Mesenchymal stem cell (in vitro differentiated cells and primary cell): ENCODE results near the gene SAA4.
A peak's percentile ranks its signal among the peaks of the same experiment; 100 is the strongest.
"Not testable (repeated sequence)": the region's sequence is repeated elsewhere in the genome, so short reads cannot be mapped to it uniquely, and the experiment has no call there.

Experiments
- DNase-seq: peaks from one replicate; pipeline ENCODE4 v3.0.0-alpha.2; 2013
- H2AFZ ChIP-seq: one replicate; pipeline ENCODE4 v1.6.1; 2013; ENCODE audit warnings: low read depth, mild to moderate bottlenecking, control low read depth, inconsistent platforms, low read length, moderate library complexity
- H2AK5ac ChIP-seq: 2 replicates; pipeline ENCODE4 v1.6.1; 2013; ENCODE audit warnings: low read length, moderate library complexity, mild to moderate bottlenecking, inconsistent platforms; ENCODE audit not compliant: severe bottlenecking
- H2BK120ac ChIP-seq: one replicate; pipeline ENCODE4 v1.6.1; 2013; ENCODE audit warnings: low read depth, mild to moderate bottlenecking, inconsistent platforms, low read length, moderate library complexity
- H2BK12ac ChIP-seq, 2 experiments: one replicate each; pipeline ENCODE4 v1.6.1; 2013; ENCODE audit warnings: inconsistent platforms in 2 of 2, low read length in 2 of 2, mild to moderate bottlenecking in 2 of 2, moderate library complexity in 2 of 2, control low read depth in 1 of 2
- H2BK15ac ChIP-seq: one replicate; pipeline ENCODE4 v1.6.1; 2013; ENCODE audit warnings: mild to moderate bottlenecking, low read depth, inconsistent platforms; ENCODE audit not compliant: poor library complexity, severe bottlenecking
- H2BK5ac ChIP-seq: 2 replicates; pipeline ENCODE4 v1.6.1; 2013; ENCODE audit warnings: low read depth, mild to moderate bottlenecking, low read length, control low read depth, inconsistent platforms; ENCODE audit not compliant: poor library complexity, severe bottlenecking
- H3K14ac ChIP-seq, 2 experiments: one replicate each; pipeline ENCODE4 v1.6.1; 2013; ENCODE audit warnings: inconsistent platforms in 2 of 2, low read length in 2 of 2, control low read depth in 1 of 2, mild to moderate bottlenecking in 1 of 2, moderate library complexity in 1 of 2
- H3K18ac ChIP-seq, 2 experiments: one replicate each; pipeline ENCODE4 v1.6.1; 2013; ENCODE audit warnings: inconsistent platforms in 2 of 2, low read length in 2 of 2, control low read depth in 1 of 2, low read depth in 1 of 2, mild to moderate bottlenecking in 1 of 2
- H3K23ac ChIP-seq, 2 experiments: one replicate each; pipeline ENCODE4 v1.6.1; 2013; ENCODE audit warnings: inconsistent platforms in 2 of 2, low read length in 2 of 2, mild to moderate bottlenecking in 2 of 2, moderate library complexity in 2 of 2, control low read depth in 1 of 2
- H3K27ac ChIP-seq: 2 replicates; pipeline ENCODE4 v1.5.1; 2013; ENCODE audit warnings: mild to moderate bottlenecking, moderate library complexity, low read length, control low read depth, inconsistent platforms; ENCODE audit not compliant: poor library complexity, severe bottlenecking
- H3K27me3 ChIP-seq, 2 experiments: 2 replicates each; pipeline versions ENCODE4 v1.6.1 to v1.7.0; 2013; ENCODE audit warnings: low read length in 2 of 2, mild to moderate bottlenecking in 2 of 2, moderate library complexity in 2 of 2, control low read depth in 1 of 2, inconsistent platforms in 1 of 2; ENCODE audit not compliant: control insufficient read depth in 1 of 2, insufficient read depth in 1 of 2
- H3K36me3 ChIP-seq, 2 experiments: 2 replicates each; pipeline versions ENCODE4 v1.6.1 to v1.7.0; 2013; ENCODE audit warnings: low read length in 2 of 2, control low read depth in 1 of 2, inconsistent platforms in 1 of 2, low read depth in 1 of 2, mild to moderate bottlenecking in 1 of 2; ENCODE audit not compliant: insufficient read depth in 2 of 2, control insufficient read depth in 1 of 2
- H3K4ac ChIP-seq, 2 experiments: one replicate each; pipeline ENCODE4 v1.6.1; 2013; ENCODE audit warnings: inconsistent platforms in 2 of 2, low read length in 2 of 2, mild to moderate bottlenecking in 2 of 2, moderate library complexity in 2 of 2, control low read depth in 1 of 2, low read depth in 1 of 2
- H3K4me1 ChIP-seq: 2 replicates; pipeline ENCODE4 v1.6.1; 2013; ENCODE audit warnings: low read depth, low read length, control low read depth; ENCODE audit not compliant: control insufficient read depth, insufficient read depth
- H3K4me2 ChIP-seq: 2 replicates; pipeline ENCODE4 v1.6.1; 2013; ENCODE audit warnings: low read length, mild to moderate bottlenecking, inconsistent platforms; ENCODE audit not compliant: poor library complexity, severe bottlenecking
- H3K4me3 ChIP-seq, 2 experiments: 2 replicates each; pipeline versions ENCODE4 v1.5.1 to v1.7.0; 2013; ENCODE audit warnings: low read length in 2 of 2, mild to moderate bottlenecking in 2 of 2, control low read depth in 1 of 2, low read depth in 1 of 2; ENCODE audit not compliant: insufficient read depth in 1 of 2
- H3K79me1 ChIP-seq: replicated peaks from 2 replicates; pipeline ENCODE4 v1.6.1; 2013; ENCODE audit warnings: mild to moderate bottlenecking, control low read depth, low read length, inconsistent platforms; ENCODE audit not compliant: poor library complexity, severe bottlenecking
- H3K9ac ChIP-seq: 2 replicates; pipeline ENCODE4 v1.7.0; 2013; ENCODE audit warnings: mild to moderate bottlenecking, low read length, moderate library complexity
- H3K9me3 ChIP-seq: 2 replicates; pipeline ENCODE4 v1.7.0; 2013; ENCODE audit warnings: mild to moderate bottlenecking, low read length; ENCODE audit not compliant: control insufficient read depth
- H4K8ac ChIP-seq: one replicate; pipeline ENCODE4 v1.6.1; 2013; ENCODE audit warnings: inconsistent platforms, mild to moderate bottlenecking, low read length, moderate library complexity
- H4K91ac ChIP-seq: one replicate; pipeline ENCODE4 v1.6.1; 2013; ENCODE audit warnings: mild to moderate bottlenecking, low read length, inconsistent platforms
- WGBS: methylation state at CpG from one replicate; pipeline ENCODE4 v1.1.7; 2013; ENCODE audit warnings: mixed read lengths; 5-methylcytosine and 5-hydroxymethylcytosine counted together

Gene SAA4

DNA sequence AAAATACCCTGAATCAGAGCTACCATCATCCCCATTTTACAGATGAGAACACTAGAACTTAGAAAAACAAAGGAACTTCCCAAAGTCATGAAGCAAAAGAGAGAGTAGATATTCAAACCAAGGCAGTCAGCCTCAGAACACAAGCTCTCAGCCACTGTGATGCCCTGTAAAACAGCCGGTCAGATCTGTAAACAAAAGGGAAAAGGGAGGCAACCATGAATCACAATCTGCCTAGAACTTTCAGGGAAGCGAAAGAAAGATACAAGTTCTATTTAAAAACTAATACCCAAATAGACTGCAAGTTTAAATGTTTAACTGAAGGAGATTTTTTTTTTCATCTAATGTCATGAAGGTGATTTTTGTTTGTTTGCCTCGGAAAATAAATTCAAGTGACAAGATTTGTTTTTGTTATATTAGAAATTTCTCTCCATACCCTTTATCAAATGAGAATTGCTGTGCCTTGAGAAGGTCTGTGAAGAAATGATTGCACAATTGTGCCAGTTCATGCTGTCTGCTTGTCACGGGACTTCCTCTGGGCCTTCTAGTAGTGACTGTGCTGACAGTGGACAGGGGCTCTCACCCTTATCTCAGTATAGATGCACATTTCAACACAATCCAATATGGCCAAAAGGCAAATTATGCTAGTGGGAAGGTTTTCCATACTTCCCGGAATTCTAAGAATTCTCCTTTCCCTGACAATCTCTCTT, 41.1 kb upstream of the SAA4 start:
- Histone ChIP-seq H2AFZ (no peak overlapping the region), H3K23ac (no peak overlapping the region), H3K4ac (no peak overlapping the region), H3K4me2 (no peak overlapping the region), H3K9me3 (no peaks in the 10 kb centered on the region), H2BK5ac (no peak overlapping the region), H3K27ac (no peak overlapping the region), H3K4me1 (no peaks in the 10 kb centered on the region), H2BK120ac (no peak overlapping the region), H2AK5ac (no peak overlapping the region), H3K27me3 (no peaks in the 10 kb centered on the region), H4K91ac (no peak overlapping the region), H3K36me3 (peaks cover 13 to 43% of the 10 kb centered on the region in 2 experiments), H3K4me3 (no peak overlapping the region), H2BK15ac (no peak overlapping the region), H4K8ac (no peak overlapping the region), H3K9ac (no peak overlapping the region), H3K79me1 (no peaks in the 10 kb centered on the region), H3K14ac (no peak overlapping the region), H3K18ac (no peak overlapping the region), H2BK12ac (no peak overlapping the region)
- peak; percentile 60 for DNase-seq
- 86% methylated on average over 4 of the region's 5 CpGs for WGBS

DNA sequence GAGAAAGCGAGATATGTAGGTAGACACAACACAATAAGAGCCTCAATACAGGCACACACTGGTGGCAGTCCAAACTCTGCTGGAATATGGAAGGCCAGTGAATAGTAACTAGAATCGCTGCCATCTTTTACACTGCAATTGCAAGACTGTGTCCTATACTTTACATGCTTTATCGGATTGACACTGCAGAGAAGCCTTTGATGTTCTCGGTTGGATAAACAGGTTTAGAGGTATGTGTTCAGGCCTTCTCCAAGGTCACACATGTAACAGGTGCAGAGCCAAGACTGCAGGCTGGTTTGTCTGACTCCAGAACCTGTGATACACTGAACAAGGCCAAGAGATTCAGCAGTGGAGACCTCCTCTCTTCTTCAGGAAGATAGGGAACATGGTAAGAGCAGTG, 34.6 kb upstream of the SAA4 start:
- H3K27me3 ChIP-seq: no peaks in the 10 kb centered on the region
- WGBS: 87% methylated on average over 4 of the region's 4 CpGs
- no peak overlapping the region for H3K4me3 ChIP-seq
- H3K4me1 ChIP-seq: no peaks in the 10 kb centered on the region
- H4K8ac ChIP-seq: no peak overlapping the region
- H3K9ac ChIP-seq: no peak overlapping the region
- no peak overlapping the region for H3K4me2 ChIP-seq
- no peak overlapping the region for H3K27ac ChIP-seq
- H3K4ac ChIP-seq: no peak overlapping the region
- H2BK120ac ChIP-seq: no peak overlapping the region
- no peak overlapping the region for H2BK15ac ChIP-seq
- no peak overlapping the region for H2BK5ac ChIP-seq
- no peak overlapping the region for H2AK5ac ChIP-seq
- no peak overlapping the region for H3K18ac ChIP-seq
- H3K36me3 ChIP-seq: peaks cover 0 to 2% of the 10 kb centered on the region in 2 experiments
- no peak overlapping the region for H4K91ac ChIP-seq
- H3K9me3 ChIP-seq: no peaks in the 10 kb centered on the region
- H3K23ac ChIP-seq: no peak overlapping the region
- H2BK12ac ChIP-seq: no peak overlapping the region
- no peak overlapping the region for H3K14ac ChIP-seq
- no peaks in the 10 kb centered on the region for H3K79me1 ChIP-seq
- no peak overlapping the region for H2AFZ ChIP-seq
- no peak for DNase-seq

DNA sequence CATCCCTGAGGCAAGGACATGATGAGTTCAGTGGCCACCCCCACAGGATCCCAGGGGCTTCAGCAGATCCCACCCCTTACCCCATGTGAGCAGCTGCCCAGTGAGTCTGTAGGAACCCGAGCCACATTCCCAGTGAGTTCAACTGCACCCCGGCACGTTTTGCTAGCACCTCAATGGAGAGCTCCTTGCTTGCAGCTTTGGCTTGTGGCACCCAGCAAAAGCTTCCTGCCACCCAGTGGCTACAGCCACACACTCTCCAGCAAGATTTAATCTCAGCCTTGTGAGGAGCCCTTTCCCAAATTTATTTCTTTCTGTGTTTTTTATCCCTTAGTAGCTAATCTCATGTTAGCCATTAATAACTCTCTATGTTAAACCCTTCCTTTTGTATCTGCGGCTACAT, 33.5 kb upstream of the SAA4 start:
- Histone ChIP-seq H3K14ac (no peak overlapping the region), H3K4me3 (no peak overlapping the region), H3K27ac (no peak overlapping the region), H3K9ac (no peak overlapping the region), H3K4me2 (no peak overlapping the region), H2BK5ac (no peak overlapping the region), H3K79me1 (no peaks in the 10 kb centered on the region), H3K4ac (no peak overlapping the region), H3K9me3 (no peaks in the 10 kb centered on the region), H3K4me1 (peaks cover 2% of the 10 kb centered on the region), H2BK15ac (no peak overlapping the region), H2AK5ac (no peak overlapping the region), H2BK12ac (no peak overlapping the region), H3K18ac (no peak overlapping the region), H4K8ac (no peak overlapping the region), H3K23ac (no peak overlapping the region), H4K91ac (no peak overlapping the region), H2BK120ac (no peak overlapping the region), H3K36me3 (no peaks in the 10 kb centered on the region), H3K27me3 (peaks cover 0 to 10% of the 10 kb centered on the region in 2 experiments), H2AFZ (no peak overlapping the region)
- 82% methylated on average over 4 of the region's 4 CpGs for WGBS
- DNase-seq: no peak

DNA sequence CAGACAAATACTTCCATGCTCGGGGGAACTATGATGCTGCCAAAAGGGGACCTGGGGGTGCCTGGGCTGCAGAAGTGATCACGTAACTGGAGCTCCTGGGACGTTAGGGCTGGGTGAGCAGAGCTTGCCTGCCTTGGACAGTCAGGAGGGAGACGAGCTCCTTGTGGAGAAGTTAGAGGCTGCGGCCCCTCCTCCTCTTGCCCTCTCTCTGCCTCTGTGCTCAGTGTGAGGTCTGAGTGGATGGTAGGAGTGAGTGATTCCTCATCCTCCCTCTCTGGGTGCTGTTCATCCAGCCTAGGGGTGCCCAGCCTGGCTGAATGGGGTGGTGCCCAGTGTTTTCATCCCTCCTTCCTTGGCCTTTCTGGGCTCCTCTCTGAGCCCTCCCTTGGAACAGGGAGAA, 32.6 kb upstream of the SAA4 start:
- whole genome bisulfite sequencing: no CpG with 5 or more reads among the region's 5 CpGs
- not testable (repeated sequence) for H3K9me3 ChIP-seq, H3K9ac ChIP-seq, H2BK12ac ChIP-seq, H3K4me2 ChIP-seq, H3K14ac ChIP-seq, H3K4ac ChIP-seq, H2AFZ ChIP-seq, H4K91ac ChIP-seq, H2BK120ac ChIP-seq, H2BK15ac ChIP-seq, H4K8ac ChIP-seq, H2AK5ac ChIP-seq, H3K4me1 ChIP-seq, H3K36me3 ChIP-seq, H3K4me3 ChIP-seq, H3K23ac ChIP-seq, H3K79me1 ChIP-seq, H3K18ac ChIP-seq, DNase-seq, H3K27ac ChIP-seq, H2BK5ac ChIP-seq
- peaks cover 0 to 12% of the 10 kb centered on the region in 2 experiments for H3K27me3 ChIP-seq
